Right ventricle myocardium inferior (tissue), 1 donor: Measurements from ENCODE around the gene MAML2. TPM values are rescaled to one million over a fixed set of nuclear protein-coding genes. Genes with fewer than 3 reads are reported as not detected.
A peak's percentile ranks its signal among the peaks of the same experiment; 100 is the strongest.

ENCODE experiments used
- ATAC-seq: fragments of 200-7000 bp; cut with Tn5 transposase; one replicate; pipeline ENCODE4 v1.9.1; 2020; ENCODE audit warnings: mild to moderate bottlenecking, moderate library complexity
- DNase-seq: peaks from one replicate; pipeline ENCODE4 v3.0.0; 2021; ENCODE audit errors: missing footprints
- intact Hi-C: fragments of 100-400 bp; cut with DNase I; formaldehyde crosslinking; loops from one replicate; pipeline ENCODE4 v1.11.0; 2022
- total RNA-seq: library from RNA; stranded (reverse); fragmentation: NEBNext Ultra II Directional; extraction: Animal tissue kit (Norgen Biotek cat#: 25700); gene quantifications from one replicate; pipeline ENCODE4 v1.2.1, GENCODE V29; 2021
- donor health status: DM: no; HTN: yes; CAD: no; lungs with severe emphysema.

The MAML2 gene
- total RNA-seq, 1 donor from 2014 or later, result 5.2 TPM

DNA sequence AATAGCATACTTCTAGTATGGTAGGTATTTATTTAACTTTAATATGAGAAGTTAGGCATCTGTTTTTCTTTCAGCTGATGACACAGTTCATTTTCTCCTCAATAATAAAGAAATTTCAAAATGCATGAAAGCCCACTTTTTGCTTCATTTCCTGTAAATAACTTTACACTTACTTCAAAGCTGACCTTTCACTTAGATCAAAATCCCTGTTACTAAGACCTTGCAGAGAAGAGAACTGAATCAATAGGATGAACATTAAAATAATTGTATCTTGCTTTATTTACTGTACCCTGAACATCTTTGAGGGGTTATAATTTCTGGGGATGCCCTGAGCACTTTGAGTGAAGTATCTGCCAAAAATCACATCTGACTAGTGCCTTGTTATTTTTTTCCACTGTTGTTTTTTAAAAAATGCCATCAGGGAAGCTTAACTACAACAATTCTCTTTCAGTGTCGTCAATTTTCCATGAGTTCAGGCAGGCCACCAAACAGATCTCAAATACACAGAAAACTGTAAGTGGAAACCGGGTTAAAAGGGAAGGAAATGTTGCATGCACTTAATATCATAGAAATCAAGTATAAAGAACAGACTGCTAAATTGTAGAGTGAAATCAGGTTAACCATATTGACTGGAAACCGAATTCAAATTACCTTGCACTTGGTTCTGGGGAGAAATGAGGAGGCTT is 206.2 kb downstream of the MAML2 start:
- ATAC-seq (no peak), DNase-seq (no peak)
- intact Hi-C loops, result no loop called here

DNA sequence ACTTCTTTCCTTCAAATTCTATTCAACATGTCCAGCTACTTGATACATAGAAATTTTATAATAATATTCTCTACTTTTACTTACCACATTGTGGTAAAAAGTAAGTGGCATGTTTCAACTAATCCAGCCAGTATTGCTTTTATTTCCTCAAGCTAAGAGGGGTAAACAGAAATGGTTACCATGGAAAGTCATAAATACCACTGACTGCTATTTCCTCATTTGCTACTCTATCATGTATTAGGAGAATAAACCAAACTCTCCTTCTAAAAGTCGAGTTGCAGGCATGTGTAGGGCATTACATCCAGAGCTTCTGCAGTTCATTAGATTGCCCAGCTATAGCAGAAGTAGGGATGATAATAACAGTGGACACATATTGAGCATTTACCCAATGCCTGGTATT is 208.4 kb downstream of the MAML2 start:
- ATAC-seq, result peak; percentile 63
- intact Hi-C loops, result no loop called here
- no peak for DNase-seq

- intact Hi-C loops, result no loop called here
- ATAC-seq, result no peak
- no peak for DNase-seq
These were observed 210.6 kb downstream of the MAML2 start for GRCh38 chr11:96132437-96132836.

- DNase-seq (no peak), ATAC-seq (no peak)
- intact Hi-C loops, result no loop called here
These were observed 212.9 kb downstream of the MAML2 start for GRCh38 chr11:96130061-96130620.

DNA sequence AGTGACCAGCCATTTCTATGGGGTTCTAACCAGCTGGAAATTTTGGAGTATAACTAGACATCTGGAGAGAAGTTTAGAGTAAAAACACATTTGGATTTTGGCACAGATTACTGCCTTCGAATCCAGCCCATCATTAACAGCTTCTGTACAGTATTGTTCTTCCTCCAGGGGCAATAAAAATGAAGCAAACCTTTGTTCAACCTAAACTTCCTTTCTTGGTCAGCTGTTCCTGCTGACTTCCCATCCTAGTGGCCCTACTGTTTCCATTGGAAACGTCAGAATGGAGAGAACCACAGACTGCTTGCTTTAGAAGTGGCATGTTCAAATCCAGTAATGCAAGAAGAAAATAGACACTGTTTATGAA is 215.4 kb downstream of the MAML2 start:
- intact Hi-C loops, result no loop called here
- ATAC-seq (peak; percentile 51), DNase-seq (no peak)

- intact Hi-C loops, result no loop called here
- no peak for ATAC-seq
- DNase-seq, result no peak
These were observed 215.9 kb downstream of the MAML2 start for GRCh38 chr11:96126917-96127595.

DNA sequence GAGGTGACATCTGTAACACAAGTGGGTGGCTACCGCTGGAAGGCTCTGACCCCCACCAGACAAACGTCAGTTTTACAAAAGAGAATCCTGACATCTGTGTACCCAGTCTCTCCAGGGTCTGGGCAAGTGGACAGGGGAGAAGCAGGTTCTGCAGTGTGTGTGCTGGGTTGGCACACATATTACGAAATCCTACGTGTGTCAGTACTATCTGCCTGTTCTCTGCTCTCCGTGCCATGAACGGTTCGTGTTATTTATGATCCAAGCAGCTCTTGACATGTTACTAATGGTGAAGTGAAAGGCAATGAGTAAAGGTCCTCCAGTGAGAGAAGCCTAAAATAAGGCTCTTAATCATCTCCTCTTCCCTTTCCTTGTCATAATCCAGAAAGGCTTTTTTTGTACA is 217.6 kb downstream of the MAML2 start:
- no peak for ATAC-seq
- DNase-seq, result no peak
- intact Hi-C loops, result no loop called here

GRCh38 chr11:96124155-96124554 is 218.8 kb downstream of the MAML2 start:
- DNase-seq, result no peak
- ATAC-seq, result no peak
- intact Hi-C loops, result no loop called here

- DNase-seq (no peak), ATAC-seq (no peak)
- intact Hi-C loops, result no loop called here
These were observed 219.7 kb downstream of the MAML2 start for GRCh38 chr11:96123301-96123700.

GRCh38 chr11:96122601-96123074 is 220.4 kb downstream of the MAML2 start:
- intact Hi-C loops, result no loop called here
- ATAC-seq, result no peak
- no peak for DNase-seq

DNA sequence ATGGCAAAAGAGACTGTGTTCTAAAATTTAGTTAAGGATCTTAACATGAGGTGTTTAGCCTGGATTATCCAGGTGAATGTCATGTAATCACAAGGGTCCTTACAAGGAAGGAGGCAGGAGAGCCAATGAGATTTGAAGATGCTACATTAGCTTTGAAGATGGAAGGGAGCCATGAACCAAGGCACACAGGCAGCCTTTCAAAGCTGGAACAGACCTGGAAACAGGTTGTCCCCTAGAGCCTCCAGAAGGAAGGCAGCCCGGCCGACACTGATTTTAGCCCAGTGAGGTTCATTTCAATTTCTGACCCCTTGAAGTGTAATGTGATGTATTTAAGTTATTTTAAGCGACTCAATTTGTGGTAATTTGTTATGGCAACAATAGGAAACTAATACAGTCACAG is 223.8 kb downstream of the MAML2 start:
- ATAC-seq (no peak), DNase-seq (no peak)
- intact Hi-C loops, result no loop called here

DNA sequence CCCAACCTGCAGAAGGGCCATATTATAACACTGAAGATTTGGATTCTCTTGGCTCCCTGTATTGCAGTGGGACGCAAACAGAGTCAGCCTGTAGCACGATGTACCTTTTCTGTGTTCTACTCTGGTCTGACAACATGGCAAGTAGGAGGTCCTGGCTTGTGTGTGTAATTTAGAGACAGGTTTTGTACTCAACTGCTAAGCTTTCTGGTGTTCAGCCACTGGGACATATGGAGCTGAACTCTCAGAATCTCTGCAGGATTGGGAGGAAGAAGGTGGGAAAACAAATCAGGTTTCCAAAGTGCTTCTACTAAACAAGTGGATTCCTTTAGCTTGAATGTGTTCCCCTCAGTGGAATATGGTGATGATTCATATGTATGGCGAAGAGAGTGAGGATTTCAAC is 226.6 kb downstream of the MAML2 start:
- ATAC-seq, result no peak
- no peak for DNase-seq
- intact Hi-C loops, result no loop called here

DNA sequence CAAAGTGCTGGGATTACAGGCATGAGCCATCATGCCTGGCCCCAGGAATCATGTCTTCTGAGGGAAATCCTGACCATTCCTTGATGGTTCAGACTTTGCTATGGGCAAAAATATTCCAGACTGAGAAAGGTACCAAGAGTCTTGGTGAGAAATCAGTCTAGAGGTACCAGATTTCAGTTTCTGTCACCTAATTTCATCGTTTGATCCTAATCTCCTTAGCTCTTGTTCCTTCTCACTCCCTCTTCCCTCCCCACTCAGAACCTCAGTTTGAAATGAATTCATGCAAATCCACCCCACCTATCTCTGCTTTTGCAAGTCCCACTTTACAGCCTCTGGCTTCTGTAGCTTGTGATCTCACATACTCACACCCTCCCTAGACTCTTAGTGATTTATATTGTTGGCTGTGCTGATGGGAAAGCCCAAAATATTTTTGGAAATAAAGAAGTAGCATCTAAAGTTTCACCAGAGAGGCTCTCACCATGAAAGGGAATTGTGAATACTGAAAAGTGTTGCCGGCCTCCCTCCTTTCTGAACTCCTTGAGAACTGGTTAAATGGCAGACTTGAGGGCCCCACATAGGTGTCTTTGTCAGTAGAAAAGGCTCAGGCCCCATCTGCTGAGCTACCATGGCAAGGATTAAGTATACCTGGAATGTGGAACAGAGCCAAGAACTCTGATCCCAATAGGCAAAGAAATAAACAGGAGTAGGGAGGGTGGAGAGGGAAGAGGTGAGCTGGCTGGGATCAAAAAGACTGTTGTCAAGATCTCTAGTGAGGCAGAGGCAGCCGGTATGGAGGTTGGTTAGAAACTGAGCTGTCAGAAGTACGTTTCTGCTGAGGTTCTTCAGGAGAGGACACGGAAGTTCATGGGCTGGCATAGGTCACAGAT is 228.6 kb downstream of the MAML2 start:
- ATAC-seq (no peak), DNase-seq (no peak)
- intact Hi-C loops, result no loop called here

DNA sequence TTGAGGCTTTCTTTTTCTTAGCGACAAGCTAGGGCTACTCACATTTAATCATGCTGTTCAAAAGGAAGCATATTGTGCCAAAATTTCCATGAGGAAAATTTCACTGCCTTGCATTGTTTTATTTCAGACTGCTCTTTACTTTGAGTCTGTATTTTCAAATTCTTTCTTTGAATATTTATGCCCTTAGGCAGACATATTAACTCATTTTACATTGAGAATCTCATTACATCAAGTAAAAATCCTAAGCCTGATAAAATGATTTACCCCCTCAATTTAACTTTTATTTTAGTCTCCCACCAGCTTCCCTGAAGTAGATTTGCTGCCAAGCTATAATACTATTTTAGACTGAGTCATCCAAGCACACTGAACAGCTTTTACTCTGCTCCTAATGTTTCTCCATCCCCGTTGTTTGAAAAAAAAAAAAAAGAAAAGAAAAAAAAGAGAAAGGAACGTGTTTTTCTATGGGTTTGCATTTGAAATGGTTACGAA is 229.8 kb downstream of the MAML2 start:
- intact Hi-C loops, result no loop called here
- ATAC-seq, result peak; percentile 62
- DNase-seq, result no peak

GRCh38 chr11:96112192-96113128 is 230.5 kb downstream of the MAML2 start:
- no peak for DNase-seq
- ATAC-seq, result no peak
- intact Hi-C loops, result no loop called here

DNA sequence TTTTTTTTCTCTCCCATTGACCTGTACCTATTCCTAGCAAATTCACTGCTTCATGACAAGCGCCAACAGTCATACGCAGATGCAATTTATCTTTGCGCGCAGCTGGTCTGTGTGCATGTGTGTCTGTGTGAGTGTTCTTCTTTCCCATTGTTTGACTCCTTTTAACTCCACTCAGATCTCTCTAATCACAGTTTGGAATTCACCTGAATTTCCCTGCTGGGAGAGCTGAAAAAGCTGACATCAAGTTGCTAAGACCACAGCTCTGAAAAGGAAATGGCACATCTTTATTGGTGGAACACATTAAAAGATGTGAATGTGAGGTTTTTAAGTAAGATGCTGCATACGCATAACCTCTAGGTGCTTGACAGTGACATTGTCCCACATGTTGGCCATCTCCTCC is 231.7 kb downstream of the MAML2 start:
- intact Hi-C loops, result no loop called here
- no peak for ATAC-seq

GRCh38 chr11:96110302-96110701 is 232.7 kb downstream of the MAML2 start:
- DNase-seq, result no peak
- intact Hi-C loops, result no loop called here
- ATAC-seq, result no peak

More for the DNA sequence above, 231.7 kb downstream of the MAML2 start:
- no peak for DNase-seq

GRCh38 chr11:96109331-96110030 is 233.5 kb downstream of the MAML2 start:
- intact Hi-C loops, result no loop called here
- ATAC-seq (no peak), DNase-seq (no peak)
